PC-3 (cell line): ENCODE results near the gene ALG3. TPM values are rescaled to one million over a fixed set of nuclear protein-coding genes. Genes with fewer than 3 reads are reported as not detected.

ENCODE experiments used
- ATAC-seq: fragments of 200-7000 bp; cut with Tn5 transposase; 2 replicates; pipeline ENCODE4 v1.9.1; 2020; ENCODE audit warnings: mild to moderate bottlenecking, moderate library complexity
- BruUV-seq: library from RNA; stranded (reverse); fragments of 400-500 nt; replicated peaks from 2 replicates; lab custom pipeline; 2021; lab: Mats Ljungman, UMichigan
- CTCF ChIA-PET: fragments of 300-600 bp; sonication (Branson Sonifier 250); formaldehyde crosslinking; loops from one replicate; lab custom pipeline; 2022; ENCODE audit warnings: antibody characterized with exemption; lab: Charles Lee
- POLR2A ChIA-PET: fragments of 300-600 bp; sonication (Branson Sonifier 250); formaldehyde crosslinking; loops from one replicate; lab custom pipeline; 2022; ENCODE audit warnings: antibody characterized with exemption; ENCODE audit not compliant: unreplicated experiment; lab: Charles Lee
- DNase-seq: peaks from one replicate; pipeline ENCODE4 v3.0.0-alpha.2; 2015
- H2AFZ ChIP-seq: fragments of 300-600 bp; sonication (generic); 2 replicates; pipeline ENCODE4 v1.6.0; 2016; ENCODE audit warnings: antibody characterized with exemption, low read length
- H3F3A ChIP-seq: fragments of 300-600 bp; sonication (generic); one replicate; pipeline ENCODE4 v1.6.0; 2017; ENCODE audit warnings: antibody characterized with exemption, low read length, control low read depth, mild to moderate bottlenecking; ENCODE audit not compliant: unreplicated experiment
- H3K27ac ChIP-seq: fragments of 300-600 bp; sonication (generic); 2 replicates; pipeline ENCODE4 v1.5.1; 2016; ENCODE audit warnings: mild to moderate bottlenecking, low read length
- H3K27me3 ChIP-seq: fragments of 300-600 bp; sonication (generic); 2 replicates; pipeline ENCODE4 v1.6.1; 2016; ENCODE audit warnings: low read length, mixed read lengths
- H3K36me3 ChIP-seq: fragments of 300-600 bp; sonication (generic); 2 replicates; pipeline ENCODE4 v1.6.1; 2016; ENCODE audit warnings: low read depth, mixed run types, low read length, mixed read lengths
- H3K4me1 ChIP-seq: fragments of 300-600 bp; sonication (generic); 2 replicates; pipeline ENCODE4 v1.5.1; 2016; ENCODE audit warnings: low read length; ENCODE audit not compliant: insufficient read depth
- H3K4me2 ChIP-seq: fragments of 300-600 bp; sonication (generic); 2 replicates; pipeline ENCODE4 v1.6.0; 2016; ENCODE audit warnings: low read length
- H3K4me3 ChIP-seq: fragments of 300-600 bp; sonication (generic); 2 replicates; pipeline ENCODE4 v1.5.1; 2016; ENCODE audit warnings: mild to moderate bottlenecking, low read length, mixed read lengths
- H3K79me2 ChIP-seq: fragments of 300-600 bp; sonication (generic); 2 replicates; pipeline ENCODE4 v1.6.1; 2017; ENCODE audit warnings: low read length, mixed read lengths
- H3K9ac ChIP-seq: fragments of 300-600 bp; sonication (generic); 2 replicates; pipeline ENCODE4 v1.6.0; 2016; ENCODE audit warnings: mild to moderate bottlenecking, low read length
- H3K9me2 ChIP-seq: fragments of 300-600 bp; sonication (generic); replicated peaks from 2 replicates; pipeline ENCODE4 v1.6.1; 2016; ENCODE audit warnings: mixed run types, low read length, mixed read lengths
- H3K9me3 ChIP-seq: fragments of 300-600 bp; sonication (generic); 2 replicates; pipeline ENCODE4 v1.6.1; 2016; ENCODE audit warnings: low read length, mixed read lengths
- H4K20me1 ChIP-seq: fragments of 300-600 bp; sonication (generic); 2 replicates; pipeline ENCODE4 v1.6.1; 2016; ENCODE audit warnings: low read length, mixed read lengths
- EZH2 ChIP-seq: fragments of 300-600 bp; sonication (generic); IDR thresholded peaks from one replicate; pipeline ENCODE4 v1.6.1; 2017; ENCODE audit warnings: antibody characterized with exemption, mild to moderate bottlenecking, low read length; ENCODE audit not compliant: unreplicated experiment
- EZH2phosphoT487 ChIP-seq: fragments of 300-600 bp; sonication (generic); IDR thresholded peaks from 2 replicates; pipeline ENCODE4 v1.6.1; 2018; ENCODE audit warnings: mild to moderate bottlenecking, antibody characterized with exemption, low read length, borderline replicate concordance
- intact Hi-C: fragments of 100-400 bp; cut with micrococcal nuclease; formaldehyde crosslinking; loops from 2 replicates; pipeline ENCODE4 v1.9.0; 2023
- total RNA-seq: library from RNA; depleted of rRNA; stranded (reverse); fragments of >200 nt; gene quantifications from 2 replicates; pipeline ENCODE4 v1.2.3, GENCODE V29; 2014
- TF ChIP-seq, protein P1 (sequence below): fragments of 300-600 bp; sonication (generic); conservative IDR thresholded peaks from 2 replicates; pipeline ENCODE4 v1.5.1; 2017; ENCODE audit warnings: antibody characterized with exemption, low read depth, mild to moderate bottlenecking, low read length

Gene ALG3
- total RNA-seq, 1 experiment from 2014 or later, result 89.0 TPM

DNA sequence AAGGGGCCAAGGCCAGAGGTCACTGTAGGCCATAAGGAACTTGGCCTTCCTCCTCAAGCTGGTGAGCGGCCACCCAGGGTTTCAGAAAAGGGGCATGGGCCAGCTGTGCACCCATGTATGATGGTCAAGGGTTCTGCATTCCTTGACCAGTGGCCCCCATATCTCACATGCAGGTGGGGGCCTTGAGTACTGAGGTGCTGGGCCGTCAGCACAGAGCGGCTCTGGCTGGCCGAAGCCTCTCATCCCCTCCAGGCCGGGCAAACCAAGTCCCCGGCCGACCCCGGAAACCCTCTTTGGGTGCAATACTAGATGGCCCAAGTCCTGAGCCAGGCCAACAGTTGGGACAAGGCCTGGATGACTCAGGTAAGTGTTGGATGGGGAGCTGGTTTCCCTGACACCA, 9.5 kb downstream of the ALG3 start:
- DNase-seq, result no peak
- no peak for ATAC-seq
- no peaks in the 10 kb centered on the region for H3K9me2 ChIP-seq
- no peaks in the 10 kb centered on the region for H3K27me3 ChIP-seq
- no peaks in the 10 kb centered on the region for H4K20me1 ChIP-seq
- ChIA-PET POLR2A (no interaction called here), CTCF (no interaction called here)
- TF ChIP-seq EZH2 (no peak), EZH2phosphoT487 (no peak)
- TF ChIP-seq, protein P1, sequence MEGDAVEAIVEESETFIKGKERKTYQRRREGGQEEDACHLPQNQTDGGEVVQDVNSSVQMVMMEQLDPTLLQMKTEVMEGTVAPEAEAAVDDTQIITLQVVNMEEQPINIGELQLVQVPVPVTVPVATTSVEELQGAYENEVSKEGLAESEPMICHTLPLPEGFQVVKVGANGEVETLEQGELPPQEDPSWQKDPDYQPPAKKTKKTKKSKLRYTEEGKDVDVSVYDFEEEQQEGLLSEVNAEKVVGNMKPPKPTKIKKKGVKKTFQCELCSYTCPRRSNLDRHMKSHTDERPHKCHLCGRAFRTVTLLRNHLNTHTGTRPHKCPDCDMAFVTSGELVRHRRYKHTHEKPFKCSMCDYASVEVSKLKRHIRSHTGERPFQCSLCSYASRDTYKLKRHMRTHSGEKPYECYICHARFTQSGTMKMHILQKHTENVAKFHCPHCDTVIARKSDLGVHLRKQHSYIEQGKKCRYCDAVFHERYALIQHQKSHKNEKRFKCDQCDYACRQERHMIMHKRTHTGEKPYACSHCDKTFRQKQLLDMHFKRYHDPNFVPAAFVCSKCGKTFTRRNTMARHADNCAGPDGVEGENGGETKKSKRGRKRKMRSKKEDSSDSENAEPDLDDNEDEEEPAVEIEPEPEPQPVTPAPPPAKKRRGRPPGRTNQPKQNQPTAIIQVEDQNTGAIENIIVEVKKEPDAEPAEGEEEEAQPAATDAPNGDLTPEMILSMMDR, result no peak
- H3K4me3 ChIP-seq, result no peak overlapping the region
- no peak overlapping the region for H3K4me2 ChIP-seq
- no peaks in the 10 kb centered on the region for H3F3A ChIP-seq
- BruUV-seq, result no TSS peak
- no peaks in the 10 kb centered on the region for H3K9me3 ChIP-seq
- H3K9ac ChIP-seq, result no peak overlapping the region
- H2AFZ ChIP-seq, result no peak overlapping the region
- intact Hi-C loops, result no loop called here
- H3K79me2 ChIP-seq, result no peaks in the 10 kb centered on the region
- H3K36me3 ChIP-seq, result peaks cover 18% of the 10 kb centered on the region
- H3K4me1 ChIP-seq, result peaks cover 4% of the 10 kb centered on the region
- no peak overlapping the region for H3K27ac ChIP-seq

- Histone ChIP-seq H3K4me1 (peaks cover 9% of the 10 kb centered on the region), H3F3A (no peaks in the 10 kb centered on the region), H3K27me3 (no peaks in the 10 kb centered on the region), H3K27ac (no peak overlapping the region), H3K4me3 (no peak overlapping the region), H3K36me3 (peaks cover 12% of the 10 kb centered on the region), H3K9me3 (no peaks in the 10 kb centered on the region), H2AFZ (no peak overlapping the region), H3K79me2 (no peaks in the 10 kb centered on the region), H3K9ac (no peak overlapping the region), H3K9me2 (no peaks in the 10 kb centered on the region), H4K20me1 (no peaks in the 10 kb centered on the region), H3K4me2 (no peak overlapping the region)
- intact Hi-C loops, result no loop called here
- CTCF ChIA-PET, result no interaction called here
- ATAC-seq (no peak), DNase-seq (no peak)
- POLR2A ChIA-PET, result no interaction called here
- BruUV-seq, result no TSS peak
- no peak for TF ChIP-seq EZH2phosphoT487
Measured at GRCh38 chr3:184238246-184238818, 10.4 kb downstream of the ALG3 start.

- intact Hi-C loops, result no loop called here
- Histone ChIP-seq H3F3A (no peaks in the 10 kb centered on the region), H3K4me1 (peaks cover 9% of the 10 kb centered on the region), H3K27ac (no peak overlapping the region), H3K9me3 (no peaks in the 10 kb centered on the region), H3K4me2 (no peak overlapping the region), H3K9ac (no peak overlapping the region), H3K9me2 (no peaks in the 10 kb centered on the region), H2AFZ (no peak overlapping the region), H3K27me3 (no peaks in the 10 kb centered on the region), H4K20me1 (no peaks in the 10 kb centered on the region), H3K79me2 (no peaks in the 10 kb centered on the region), H3K36me3 (peaks cover 6% of the 10 kb centered on the region; the same call in 1 of the 2 replicates), H3K4me3 (no peak overlapping the region)
- CTCF ChIA-PET, result no interaction called here
- ATAC-seq, result no peak
- POLR2A ChIA-PET, result no interaction called here
- TF ChIP-seq, protein P1, result no peak
- no peak for TF ChIP-seq EZH2phosphoT487
- no peak for TF ChIP-seq EZH2
- DNase-seq, result no peak
- no TSS peak for BruUV-seq
Measured at GRCh38 chr3:184237807-184238206, 11.0 kb downstream of the ALG3 start.
